HT1080 (cell line): ENCODE results near the gene UBE2S. TPM values are rescaled to one million over a fixed set of nuclear protein-coding genes. Genes with fewer than 3 reads are reported as not detected.

ENCODE experiments used
- total RNA-seq: library from RNA; depleted of rRNA; stranded (reverse); fragments of >200 nt; shearing (Covaris generic); gene quantifications from 2 replicates; pipeline ENCODE4 v1.2.3, GENCODE V29; 2014; rRNA removed

The UBE2S gene
- total RNA-seq, 1 experiment from 2014 or later, result 1,047 TPM

Other genes with a start within 250 kb of the UBE2S start
- 2.0 and 2.2 TPM in 2 replicates for gene DNAAF3, start 241.2 kb downstream of the UBE2S start, total RNA-seq
- not detected in 2 replicates for gene SYT5, start 227.5 kb downstream of the UBE2S start, total RNA-seq
- gene PTPRH, start 198.3 kb downstream of the UBE2S start, total RNA-seq, result 0.39 TPM in 1 of 2 replicates, not detected in the other
- gene TMEM86B, start 179.0 kb downstream of the UBE2S start, total RNA-seq, result 1.7 and 1.8 TPM in 2 replicates
- 64.6 and 82.5 TPM in 2 replicates for gene PPP6R1, start 148.8 kb downstream of the UBE2S start, total RNA-seq
- 77.4 and 77.8 TPM in 2 replicates for gene HSPBP1, start 127.7 kb downstream of the UBE2S start, total RNA-seq
- 1.7 and 7.6 TPM in 2 replicates for gene BRSK1, start 123.8 kb downstream of the UBE2S start, total RNA-seq
- not detected in 2 replicates for gene TMEM150B, start 82.4 kb downstream of the UBE2S start, total RNA-seq
- 2.4 and 5.8 TPM in 2 replicates for gene KMT5C, start 67.9 kb downstream of the UBE2S start, total RNA-seq
- gene COX6B2, start 53.1 kb downstream of the UBE2S start, total RNA-seq, result not detected in 2 replicates
- gene GARIN5B, start 44.5 kb downstream of the UBE2S start, total RNA-seq, result not detected in 2 replicates
- gene IL11, start 37.3 kb downstream of the UBE2S start, total RNA-seq, result 52.7 and 56.0 TPM in 2 replicates
- not detected in 2 replicates for gene TMEM190, start 31.0 kb downstream of the UBE2S start, total RNA-seq
- 1.1 and 1.3 TPM in 2 replicates for gene TMEM238, start 23.5 kb downstream of the UBE2S start, total RNA-seq
- gene RPL28, start 21.9 kb downstream of the UBE2S start, total RNA-seq, result 733 and 1,703 TPM in 2 replicates
- not detected in 2 replicates for gene SHISA7, start 35.5 kb upstream of the UBE2S start, total RNA-seq
- gene ISOC2, start 53.9 kb upstream of the UBE2S start, total RNA-seq, result 82.1 and 89.8 TPM in 2 replicates
- gene C19orf85, start 57.0 kb upstream of the UBE2S start, total RNA-seq, result 0.10 TPM in 1 of 2 replicates, not detected in the other
- 2.4 and 4.6 TPM in 2 replicates for gene ZNF628, start 68.8 kb upstream of the UBE2S start, total RNA-seq
- gene NAT14, start 77.4 kb upstream of the UBE2S start, total RNA-seq, result 27.4 and 31.7 TPM in 2 replicates
- gene SSC5D, start 80.6 kb upstream of the UBE2S start, total RNA-seq, result 0.05 and 0.07 TPM in 2 replicates
- gene SBK2, start 129.3 kb upstream of the UBE2S start, total RNA-seq, result not detected in 2 replicates
- not detected in 2 replicates for gene SBK3, start 137.8 kb upstream of the UBE2S start, total RNA-seq
- 8.2 and 8.3 TPM in 2 replicates for gene ZNF579, start 173.1 kb upstream of the UBE2S start, total RNA-seq
- 6.0 and 10.0 TPM in 2 replicates for gene FIZ1, start 191.7 kb upstream of the UBE2S start, total RNA-seq
- gene ZNF524, start 192.5 kb upstream of the UBE2S start, total RNA-seq, result 18.8 and 26.2 TPM in 2 replicates
- 2.2 and 3.8 TPM in 2 replicates for gene ZNF865, start 197.9 kb upstream of the UBE2S start, total RNA-seq
- gene ZNF784, start 216.8 kb upstream of the UBE2S start, total RNA-seq, result 4.1 and 6.1 TPM in 2 replicates
- 16.5 and 55.3 TPM in 2 replicates for gene ZNF580, start 233.2 kb upstream of the UBE2S start, total RNA-seq
- gene ZNF581, start 235.9 kb upstream of the UBE2S start, total RNA-seq, result 23.7 and 29.5 TPM in 2 replicates
- gene CCDC106, start 240.4 kb upstream of the UBE2S start, total RNA-seq, result 14.0 and 17.6 TPM in 2 replicates
- gene U2AF2, start 247.2 kb upstream of the UBE2S start, total RNA-seq, result 334 and 352 TPM in 2 replicates